ENCODE measurements around the gene FAF2. TPM values are rescaled to one million over a fixed set of nuclear protein-coding genes. Genes with fewer than 3 reads are reported as not detected.

Gene FAF2
- total and polyA plus RNA-seq, 2 donors (not counting 3 experiments of a cell fraction or from before 2014, with no cell fraction given) = 27.9 to 43.5 TPM

DNA sequence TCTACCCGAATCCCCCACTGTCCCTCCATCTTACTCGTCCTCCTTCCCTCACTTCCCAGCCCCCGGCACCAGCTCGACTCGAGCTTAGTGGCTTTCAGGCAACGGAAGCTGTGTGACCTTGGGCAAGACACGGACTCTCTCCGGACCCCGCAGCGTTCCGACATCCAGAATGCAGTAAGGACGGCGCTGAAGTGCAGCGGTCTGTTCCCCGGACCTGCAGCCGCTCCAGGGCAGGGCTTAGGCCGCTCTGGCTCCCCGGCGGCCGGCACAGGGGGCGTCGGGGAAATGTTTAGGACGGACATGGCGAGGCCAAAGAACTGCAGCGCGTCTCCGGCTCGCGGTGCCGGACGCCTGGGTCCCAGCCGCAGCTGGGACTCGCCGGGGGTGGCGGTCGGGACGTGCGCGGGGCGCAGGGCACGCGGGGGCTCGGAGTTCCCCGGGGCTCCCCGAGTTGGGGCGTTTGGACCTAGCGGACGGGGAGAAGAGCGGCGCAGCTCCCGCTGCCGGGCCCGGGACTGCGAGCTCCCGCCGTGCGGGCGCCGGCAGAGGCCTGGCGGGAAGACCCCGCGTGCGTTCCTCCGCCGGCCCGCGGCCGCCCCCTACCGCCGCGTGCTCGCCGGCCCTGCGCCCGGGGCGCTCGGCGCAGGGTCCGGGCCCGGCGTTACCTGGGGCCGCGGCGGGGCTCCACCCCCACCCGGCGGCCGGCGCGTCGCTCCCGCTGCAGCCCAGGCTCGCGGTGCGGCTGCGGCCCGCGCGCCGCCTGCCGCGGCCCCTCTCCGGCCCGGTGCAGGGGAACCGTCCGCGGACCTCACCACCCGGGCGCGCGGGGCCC, 94.6 kb downstream of the FAF2 start:
- no TSS peak for BruUV-seq (replicated peaks)
- H4K20me1 ChIP-seq (replicated peaks; ENCODE audit: control insufficient read depth, extremely low read depth, insufficient read depth, low read length) = no peaks in the 10 kb centered on the region
- no peak for DNase-seq (ENCODE audit: low read depth, low spot score)
- intact Hi-C loops (cut with micrococcal nuclease) = loop anchor here (1.0 kb wide), 1 partner anchor 95 kb away; the partner anchor contains the start of gene FAF2
- FAIRE-seq = peak; percentile 43
- no peak overlapping the region for H3K27ac ChIP-seq (ENCODE audit: insufficient read depth, low read depth, low read length)
- H2AFZ ChIP-seq (ENCODE audit: low read depth, low read length) = peak overlapping the region; percentile 99
- peak overlapping the region; percentile 1 to 64 (median 50) for H3K4me3 ChIP-seq (replicated peaks in 1 of 3; ENCODE audit: insufficient read depth in 1 of 3, low read depth in 1 of 3, low read length in 3 of 3)
- dilution Hi-C loops (cut with MboI; ENCODE audit: extremely low pct_ligation_motif_present, low sequenced_read_pairs) = no loop called here
- POLR2A ChIA-PET = no interaction called here
- peaks cover 38% of the 10 kb centered on the region for H3K4me1 ChIP-seq (ENCODE audit: control insufficient read depth, extremely low read depth, insufficient read depth, low read length)
- TF ChIP-seq GATA2 (IDR thresholded peaks at IDR 0.05; ENCODE audit: insufficient read depth, insufficient read length, low read depth, low read length) (no peak), POLR2A (IDR thresholded peaks at IDR 0.05; ENCODE audit: low read depth, low read length) (no peak)
- TF ChIP-seq, protein P1, sequence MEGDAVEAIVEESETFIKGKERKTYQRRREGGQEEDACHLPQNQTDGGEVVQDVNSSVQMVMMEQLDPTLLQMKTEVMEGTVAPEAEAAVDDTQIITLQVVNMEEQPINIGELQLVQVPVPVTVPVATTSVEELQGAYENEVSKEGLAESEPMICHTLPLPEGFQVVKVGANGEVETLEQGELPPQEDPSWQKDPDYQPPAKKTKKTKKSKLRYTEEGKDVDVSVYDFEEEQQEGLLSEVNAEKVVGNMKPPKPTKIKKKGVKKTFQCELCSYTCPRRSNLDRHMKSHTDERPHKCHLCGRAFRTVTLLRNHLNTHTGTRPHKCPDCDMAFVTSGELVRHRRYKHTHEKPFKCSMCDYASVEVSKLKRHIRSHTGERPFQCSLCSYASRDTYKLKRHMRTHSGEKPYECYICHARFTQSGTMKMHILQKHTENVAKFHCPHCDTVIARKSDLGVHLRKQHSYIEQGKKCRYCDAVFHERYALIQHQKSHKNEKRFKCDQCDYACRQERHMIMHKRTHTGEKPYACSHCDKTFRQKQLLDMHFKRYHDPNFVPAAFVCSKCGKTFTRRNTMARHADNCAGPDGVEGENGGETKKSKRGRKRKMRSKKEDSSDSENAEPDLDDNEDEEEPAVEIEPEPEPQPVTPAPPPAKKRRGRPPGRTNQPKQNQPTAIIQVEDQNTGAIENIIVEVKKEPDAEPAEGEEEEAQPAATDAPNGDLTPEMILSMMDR (IDR thresholded peaks at IDR 0.05; ENCODE audit: extremely low read depth in 1 of 2, insufficient read depth in 1 of 2, low read depth in 1 of 2, low read length in 2 of 2) = peak in 1 of 2 donors; percentile 20
- CTCF ChIA-PET = interaction anchor here (0.6 to 2.2 kb wide), 18 partner anchors 9 to 813 kb away, joined by 3 to 18 read pairs (median 4); partner anchors contain the start of genes CLTB, FAF2, HIGD2A and NOP16
- H3K9me3 ChIP-seq (replicated peaks; ENCODE audit: control insufficient read depth, insufficient read depth, low read length) = no peaks in the 10 kb centered on the region
- H3K4me2 ChIP-seq (ENCODE audit: insufficient read depth, low read length) = peak overlapping the region; percentile 52
- H3K9me1 ChIP-seq (replicated peaks; ENCODE audit: control insufficient read depth, extremely low read depth, insufficient read depth, low read length) = no peaks in the 10 kb centered on the region
- no peaks in the 10 kb centered on the region for H3K36me3 ChIP-seq (ENCODE audit: control insufficient read depth in 2 of 2, extremely low read depth in 1 of 2, insufficient read depth in 2 of 2, low read length in 2 of 2)
- H3K9ac ChIP-seq (replicated peaks; ENCODE audit: extremely low read depth, insufficient read depth, low read length) = no peak overlapping the region
- H3K27me3 ChIP-seq (ENCODE audit: control insufficient read depth in 2 of 2, insufficient read depth in 2 of 2, low read length in 2 of 2) = no peaks in the 10 kb centered on the region
- H3K79me2 ChIP-seq (ENCODE audit: control insufficient read depth, insufficient read depth, low read length) = no peaks in the 10 kb centered on the region

All from endothelial cell of umbilical vein (primary cell).